ENCODE results near the gene SPARCL1.
A peak's percentile ranks its signal among the peaks of the same experiment; 100 is the strongest.

DNA sequence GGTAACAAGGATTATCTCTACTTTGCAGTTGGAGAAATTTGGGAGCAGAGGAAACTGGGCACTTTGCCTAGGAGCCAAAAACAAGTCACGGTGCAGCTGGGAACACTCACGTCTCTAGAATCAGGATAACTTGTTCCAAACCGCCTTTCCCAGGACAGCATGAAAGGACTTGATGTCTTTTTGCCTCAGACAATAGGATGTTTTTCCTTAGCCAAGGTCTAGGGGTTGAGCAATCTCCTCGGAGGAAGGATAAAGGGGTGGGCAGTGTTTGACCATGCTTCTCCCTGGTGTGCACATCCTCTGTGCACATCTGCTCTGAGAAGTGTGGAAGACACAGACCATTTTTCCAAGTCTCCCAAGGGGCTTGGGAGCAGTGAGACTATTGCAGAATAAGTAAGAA lies 1.7 kb upstream of the SPARCL1 start:
- TF ChIP-seq, protein P1, sequence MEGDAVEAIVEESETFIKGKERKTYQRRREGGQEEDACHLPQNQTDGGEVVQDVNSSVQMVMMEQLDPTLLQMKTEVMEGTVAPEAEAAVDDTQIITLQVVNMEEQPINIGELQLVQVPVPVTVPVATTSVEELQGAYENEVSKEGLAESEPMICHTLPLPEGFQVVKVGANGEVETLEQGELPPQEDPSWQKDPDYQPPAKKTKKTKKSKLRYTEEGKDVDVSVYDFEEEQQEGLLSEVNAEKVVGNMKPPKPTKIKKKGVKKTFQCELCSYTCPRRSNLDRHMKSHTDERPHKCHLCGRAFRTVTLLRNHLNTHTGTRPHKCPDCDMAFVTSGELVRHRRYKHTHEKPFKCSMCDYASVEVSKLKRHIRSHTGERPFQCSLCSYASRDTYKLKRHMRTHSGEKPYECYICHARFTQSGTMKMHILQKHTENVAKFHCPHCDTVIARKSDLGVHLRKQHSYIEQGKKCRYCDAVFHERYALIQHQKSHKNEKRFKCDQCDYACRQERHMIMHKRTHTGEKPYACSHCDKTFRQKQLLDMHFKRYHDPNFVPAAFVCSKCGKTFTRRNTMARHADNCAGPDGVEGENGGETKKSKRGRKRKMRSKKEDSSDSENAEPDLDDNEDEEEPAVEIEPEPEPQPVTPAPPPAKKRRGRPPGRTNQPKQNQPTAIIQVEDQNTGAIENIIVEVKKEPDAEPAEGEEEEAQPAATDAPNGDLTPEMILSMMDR (IDR thresholded peaks at IDR 0.05 in 8 of 11, conservative IDR thresholded peaks at IDR 0.05 in 3 of 11): no peak
- TF ChIP-seq POLR2A (IDR thresholded peaks at IDR 0.05) (no peak), POLR2AphosphoS5 (IDR thresholded peaks at IDR 0.05) (peak in 1 of 3 donors; percentile 69)

Measured in spleen (tissue), 7 donors.